Fibroblast of the aortic adventitia (primary cell): Measurements from ENCODE around the gene TMEM203. TPM values are rescaled to one million over a fixed set of nuclear protein-coding genes. Genes with fewer than 3 reads are reported as not detected.

Experiments
- DNase-seq: peaks from one replicate; pipeline ENCODE4 v3.0.0-alpha.2; 2010; ENCODE audit warnings: low read depth
- H3K4me3 ChIP-seq: 2 replicates; pipeline ENCODE4 v1.5.1; 2011; ENCODE audit warnings: low read depth, mild to moderate bottlenecking, control low read depth, low read length, moderate library complexity
- total RNA-seq: library from RNA; depleted of rRNA; stranded (reverse); fragments of >200 nt; gene quantifications from 2 replicates; pipeline ENCODE4 v1.2.3, GENCODE V29; 2012; ENCODE audit warnings: low replicate concordance
- TF ChIP-seq, protein P1 (sequence below): IDR thresholded peaks from 2 replicates; pipeline ENCODE4 v1.5.1; 2011; ENCODE audit warnings: mild to moderate bottlenecking, low read length, control low read depth, inconsistent platforms; ENCODE audit not compliant: insufficient read depth

The TMEM203 gene
- total RNA-seq, 1 donor, result 32.3 TPM

DNA sequence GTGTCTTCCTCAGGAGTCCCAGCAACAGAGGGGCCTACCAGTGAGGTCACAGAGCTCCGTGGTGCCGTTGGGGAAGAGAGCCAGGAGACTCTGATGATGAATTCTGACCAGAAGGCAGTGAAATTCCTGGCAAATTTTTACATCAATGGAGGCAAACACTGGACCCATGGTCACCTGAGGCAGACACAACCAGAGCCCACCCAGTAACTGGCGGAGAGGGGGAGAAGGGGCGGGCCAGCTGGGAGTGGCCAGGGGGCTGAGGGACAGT is 45.7 kb upstream of the TMEM203 start, which contains the start of gene STPG3:
STPG3 (plus strand) TSS at position 93 of the 268 bp plus-strand sequence; CDS start at position 94, 1 bp downstream.
- TF ChIP-seq, protein P1, sequence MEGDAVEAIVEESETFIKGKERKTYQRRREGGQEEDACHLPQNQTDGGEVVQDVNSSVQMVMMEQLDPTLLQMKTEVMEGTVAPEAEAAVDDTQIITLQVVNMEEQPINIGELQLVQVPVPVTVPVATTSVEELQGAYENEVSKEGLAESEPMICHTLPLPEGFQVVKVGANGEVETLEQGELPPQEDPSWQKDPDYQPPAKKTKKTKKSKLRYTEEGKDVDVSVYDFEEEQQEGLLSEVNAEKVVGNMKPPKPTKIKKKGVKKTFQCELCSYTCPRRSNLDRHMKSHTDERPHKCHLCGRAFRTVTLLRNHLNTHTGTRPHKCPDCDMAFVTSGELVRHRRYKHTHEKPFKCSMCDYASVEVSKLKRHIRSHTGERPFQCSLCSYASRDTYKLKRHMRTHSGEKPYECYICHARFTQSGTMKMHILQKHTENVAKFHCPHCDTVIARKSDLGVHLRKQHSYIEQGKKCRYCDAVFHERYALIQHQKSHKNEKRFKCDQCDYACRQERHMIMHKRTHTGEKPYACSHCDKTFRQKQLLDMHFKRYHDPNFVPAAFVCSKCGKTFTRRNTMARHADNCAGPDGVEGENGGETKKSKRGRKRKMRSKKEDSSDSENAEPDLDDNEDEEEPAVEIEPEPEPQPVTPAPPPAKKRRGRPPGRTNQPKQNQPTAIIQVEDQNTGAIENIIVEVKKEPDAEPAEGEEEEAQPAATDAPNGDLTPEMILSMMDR, result no peak
- H3K4me3 ChIP-seq, result no peak within 1 kb of the TSS
- no peak for DNase-seq

- TF ChIP-seq, protein P1, result no peak
- no peak for DNase-seq
- H3K4me3 ChIP-seq, result no peak overlapping the region
Measured at GRCh38 chr9:137250329-137251193, 45.1 kb upstream of the TMEM203 start.

DNA sequence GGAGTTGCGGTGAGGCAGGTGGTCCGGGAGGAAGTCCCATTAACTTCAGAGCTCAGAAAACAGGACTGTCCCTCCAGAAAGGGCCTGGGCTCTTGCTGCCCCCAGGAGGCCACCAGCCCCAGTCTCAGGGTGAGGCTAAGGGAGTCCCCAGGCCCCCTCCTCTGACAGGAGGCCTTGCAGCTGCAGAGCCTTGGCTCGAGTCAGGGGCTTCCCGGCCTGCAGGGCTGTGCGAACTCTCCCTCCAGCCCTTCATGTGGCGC is 42.4 kb upstream of the TMEM203 start:
- TF ChIP-seq, protein P1, result no peak
- DNase-seq, result no peak
- no peak overlapping the region for H3K4me3 ChIP-seq

GRCh38 chr9:137247135-137247915 is 41.9 kb upstream of the TMEM203 start:
- no peak overlapping the region for H3K4me3 ChIP-seq
- TF ChIP-seq, protein P1, result no peak
- DNase-seq, result no peak

GRCh38 chr9:137245450-137246421 is 40.3 kb upstream of the TMEM203 start:
- TF ChIP-seq, protein P1, result no peak
- DNase-seq, result no peak

More at GRCh38 chr9:137245450-137246421, 40.3 kb upstream of the TMEM203 start:
- no peak overlapping the region for H3K4me3 ChIP-seq
